Body of pancreas (tissue), 4 donors: ENCODE results near the gene PI16. TPM values are rescaled to one million over a fixed set of nuclear protein-coding genes. Genes with fewer than 3 reads are reported as not detected.
A peak's percentile ranks its signal among the peaks of the same experiment; 100 is the strongest.
"Not testable (repeated sequence)": the region's sequence is repeated elsewhere in the genome, so short reads cannot be mapped to it uniquely, and the experiment has no call there.

Experiments used
- ATAC-seq: fragments of 150-250 bp; one replicate; pipeline ENCODE4 v1.9.1; 2016
- DNase-seq, 4 donors: peaks; one replicate each; pipeline ENCODE4 v3.0.0-alpha.2; 2019
- H3K27ac ChIP-seq, 4 donors: fragments of 200-600 bp; sonication (generic); 1 replicate in 3 of 4; 2 replicates in 1 of 4; pipeline versions ENCODE4 v1.5.1 to v1.6.1; 2016 to 2019; ENCODE audit warnings: mild to moderate bottlenecking in 1 of 4, mixed read lengths in 1 of 4, moderate library complexity in 1 of 4
- H3K27me3 ChIP-seq, 2 donors: fragments of 200-600 bp; sonication (generic); one replicate each; pipeline ENCODE4 v1.6.0; 2016; ENCODE audit warnings: mild to moderate bottlenecking in 1 of 2
- H3K36me3 ChIP-seq, 2 donors: fragments of 200-600 bp; sonication (generic); replicated peaks in 1 of 2; 2 replicates each; pipeline ENCODE4 v1.5.1; 2016; ENCODE audit warnings: low read depth in 2 of 2; ENCODE audit not compliant: insufficient read depth in 1 of 2
- H3K4me1 ChIP-seq: fragments of 200-600 bp; sonication (generic); one replicate; pipeline ENCODE4 v1.6.0; 2016
- H3K4me3 ChIP-seq, 2 donors: fragments of 200-600 bp; sonication (generic); 1 replicate in 1 of 2; 2 replicates in 1 of 2; pipeline ENCODE4 v1.5.1; 2016 to 2019
- H3K9me3 ChIP-seq, 3 donors: fragments of 200-600 bp; sonication (generic); 1 replicate in 2 of 3; 2 replicates in 1 of 3; pipeline ENCODE4 v1.5.1; 2016
- POLR2A ChIP-seq, 3 donors: fragments of 450-650 bp; IDR thresholded peaks; one replicate each; pipeline ENCODE4 v1.6.1; 2016; ENCODE audit warnings: antibody characterized with exemption in 3 of 3, mild to moderate bottlenecking in 2 of 3
- WGBS, 2 donors: methylation state at CpG; one replicate each; pipeline ENCODE4 v1.1.5; 2017; 5-methylcytosine and 5-hydroxymethylcytosine counted together
- intact Hi-C: fragments of 100-400 bp; cut with DNase I; formaldehyde crosslinking; loops from one replicate; pipeline ENCODE4 v1.15.1; 2023
- total RNA-seq, 2 donors: library from RNA; depleted of rRNA; stranded (reverse); fragments of >200 nt; gene quantifications; one replicate each; pipeline ENCODE4 v1.1.0, GENCODE V29; 2016
- TF ChIP-seq, protein P1 (sequence below), 7 experiments: fragments of 450-650 bp in 4 of 7; fragments of 200-600 bp in 3 of 7; sonication (generic) in 3 of 7; IDR thresholded peaks; one replicate each; pipeline ENCODE4 v1.5.1; 2016 to 2019; ENCODE audit warnings: antibody characterized with exemption in 7 of 7

PI16 gene
- total RNA-seq, 2 donors from 2014 or later, result 0.33 to 3.1 TPM

DNA sequence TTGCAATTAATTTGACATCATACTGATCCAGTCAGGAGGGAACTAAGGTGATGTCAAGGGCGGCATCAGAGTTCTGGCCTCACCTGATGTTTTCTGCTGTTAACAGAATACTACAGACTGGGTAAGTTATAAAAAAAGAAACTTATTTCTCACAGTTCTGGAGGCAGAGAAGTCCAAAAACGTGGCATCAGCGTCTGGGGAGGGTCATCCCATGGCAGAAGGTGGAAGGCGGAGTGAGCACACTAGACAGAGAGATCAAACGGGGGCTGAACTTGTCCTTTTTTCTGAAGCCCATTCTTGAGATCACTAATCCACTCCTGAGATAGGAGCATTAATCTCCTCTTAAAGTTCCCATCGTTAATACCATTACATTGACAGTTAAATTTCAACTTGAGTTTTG lies 34.7 kb downstream of the PI16 start:
- Histone ChIP-seq H3K9me3 (no peaks in the 10 kb centered on the region), H3K4me1 (peaks cover 21% of the 10 kb centered on the region), H3K27me3 (no peaks in the 10 kb centered on the region), H3K4me3 (no peak overlapping the region), H3K27ac (no peak overlapping the region), H3K36me3 (no peaks in the 10 kb centered on the region)
- 66 to 77% methylated on average over 6 of the region's 6 CpGs for WGBS, 2 donors
- DNase-seq (no peak), ATAC-seq (no peak)
- intact Hi-C loops, result no loop called here
- no peak for TF ChIP-seq POLR2A (IDR thresholded peaks at IDR 0.05)

DNA sequence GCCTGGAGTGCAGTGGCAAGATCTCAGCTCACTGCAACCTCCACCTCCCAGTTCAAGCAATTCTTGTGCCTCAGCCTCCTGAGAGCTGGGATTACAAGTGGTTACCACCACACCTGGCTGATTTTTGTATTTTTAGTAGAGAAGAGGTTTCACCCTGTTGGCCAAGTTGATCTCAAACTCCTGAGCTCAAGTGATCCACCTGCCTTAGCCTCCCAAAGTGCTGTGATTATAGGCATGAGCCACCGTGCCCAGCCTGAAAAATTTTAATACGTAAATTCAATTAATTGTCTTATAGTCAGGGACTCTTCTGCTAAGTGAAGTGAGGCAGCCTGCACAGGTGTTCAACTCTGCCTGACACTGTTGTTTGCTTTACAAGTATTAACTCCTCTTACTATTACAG lies 35.9 kb downstream of the PI16 start:
- ATAC-seq, H3K9me3 ChIP-seq, H3K27me3 ChIP-seq, H3K27ac ChIP-seq, intact Hi-C loops, DNase-seq, H3K4me3 ChIP-seq, H3K36me3 ChIP-seq: not testable (repeated sequence)
- 83 to 92% methylated on average over 2 of the region's 2 CpGs for WGBS, 2 donors
- peaks cover 11% of the 10 kb centered on the region for H3K4me1 ChIP-seq

DNA sequence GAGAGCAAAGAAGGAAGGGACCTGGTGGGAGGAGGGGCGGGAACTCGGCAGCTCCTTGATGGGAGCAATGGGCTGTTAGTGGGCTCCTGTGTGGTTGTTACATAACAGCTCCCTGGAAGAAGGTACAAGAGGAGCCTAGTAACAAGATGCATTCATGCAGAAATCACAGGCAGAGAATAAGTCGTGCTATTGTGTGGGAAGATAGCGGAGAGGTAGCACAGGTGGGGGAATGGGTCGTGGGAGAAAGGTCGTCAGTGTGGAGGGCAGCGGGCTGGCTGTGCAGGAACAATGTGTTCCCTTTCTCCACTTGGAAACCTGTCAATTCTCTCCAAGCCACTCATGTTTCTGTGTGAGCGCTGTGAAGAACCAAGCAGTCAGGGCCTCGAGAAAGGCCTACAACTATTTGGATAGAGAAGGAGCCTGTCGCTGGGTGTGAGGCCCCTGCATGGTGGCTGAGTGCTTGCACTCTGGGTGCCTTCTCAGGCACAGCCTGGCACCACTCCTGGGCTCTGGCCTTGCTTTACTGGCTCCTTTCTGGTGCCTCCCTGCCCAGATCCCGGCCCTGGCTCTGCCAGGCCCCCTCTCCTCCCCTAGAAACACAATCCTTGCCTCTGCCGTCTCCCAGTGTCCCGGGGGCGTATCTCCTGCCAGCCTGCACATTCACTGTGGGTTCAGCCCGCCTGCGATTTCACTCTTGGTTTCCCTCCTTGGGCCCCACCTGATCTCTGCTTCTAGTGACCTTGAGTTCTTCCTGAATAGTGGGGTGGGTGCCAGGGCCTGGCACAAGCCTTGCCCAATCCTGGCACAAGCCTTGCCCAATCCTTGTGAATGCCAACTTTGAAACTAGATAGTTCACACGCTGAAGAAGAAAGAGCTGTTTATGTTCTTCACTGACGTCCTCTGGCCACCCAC lies 43.5 kb downstream of the PI16 start:
- peak overlapping the region; percentile 90 to 98 (median 94) for H3K27ac ChIP-seq
- H3K9me3 ChIP-seq, result no peaks in the 10 kb centered on the region
- peak; percentile 79 to 97 (median 88) for DNase-seq
- peak; percentile 91 for ATAC-seq
- H3K27me3 ChIP-seq, result no peaks in the 10 kb centered on the region
- WGBS, 2 donors, result 15 to 19% methylated on average over 17 to 18 of the region's 18 CpGs
- peaks cover 31% of the 10 kb centered on the region for H3K4me1 ChIP-seq
- H3K4me3 ChIP-seq, result no peak overlapping the region
- intact Hi-C loops, result no loop called here
- TF ChIP-seq, protein P1, sequence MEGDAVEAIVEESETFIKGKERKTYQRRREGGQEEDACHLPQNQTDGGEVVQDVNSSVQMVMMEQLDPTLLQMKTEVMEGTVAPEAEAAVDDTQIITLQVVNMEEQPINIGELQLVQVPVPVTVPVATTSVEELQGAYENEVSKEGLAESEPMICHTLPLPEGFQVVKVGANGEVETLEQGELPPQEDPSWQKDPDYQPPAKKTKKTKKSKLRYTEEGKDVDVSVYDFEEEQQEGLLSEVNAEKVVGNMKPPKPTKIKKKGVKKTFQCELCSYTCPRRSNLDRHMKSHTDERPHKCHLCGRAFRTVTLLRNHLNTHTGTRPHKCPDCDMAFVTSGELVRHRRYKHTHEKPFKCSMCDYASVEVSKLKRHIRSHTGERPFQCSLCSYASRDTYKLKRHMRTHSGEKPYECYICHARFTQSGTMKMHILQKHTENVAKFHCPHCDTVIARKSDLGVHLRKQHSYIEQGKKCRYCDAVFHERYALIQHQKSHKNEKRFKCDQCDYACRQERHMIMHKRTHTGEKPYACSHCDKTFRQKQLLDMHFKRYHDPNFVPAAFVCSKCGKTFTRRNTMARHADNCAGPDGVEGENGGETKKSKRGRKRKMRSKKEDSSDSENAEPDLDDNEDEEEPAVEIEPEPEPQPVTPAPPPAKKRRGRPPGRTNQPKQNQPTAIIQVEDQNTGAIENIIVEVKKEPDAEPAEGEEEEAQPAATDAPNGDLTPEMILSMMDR (IDR thresholded peaks at IDR 0.05), result no peak
- peak in 2 of 3 donors; percentile 53 to 61 for TF ChIP-seq POLR2A (IDR thresholded peaks at IDR 0.05)
- H3K36me3 ChIP-seq, result no peaks in the 10 kb centered on the region

DNA sequence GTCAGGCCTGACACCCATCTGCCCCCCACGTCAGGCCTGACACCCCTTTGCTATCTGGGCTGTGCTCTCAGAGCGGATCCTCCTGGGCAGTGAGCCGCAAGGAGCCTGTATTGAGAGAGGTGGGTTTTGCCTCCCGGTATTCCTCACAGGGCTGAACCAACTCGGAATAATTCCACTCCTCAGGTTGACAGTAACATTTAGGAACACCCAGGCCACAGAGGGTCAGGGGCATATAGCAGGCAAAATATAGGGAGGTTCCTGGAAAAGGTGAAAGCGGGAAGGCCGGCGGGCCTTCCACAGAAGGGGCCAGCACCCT lies 44.1 kb downstream of the PI16 start:
- H3K36me3 ChIP-seq, result no peaks in the 10 kb centered on the region
- ATAC-seq (no peak), DNase-seq (peak in 1 of 4 donors; percentile 39)
- intact Hi-C loops, result no loop called here
- peak in 2 of 3 donors; percentile 41 to 58 for TF ChIP-seq POLR2A (IDR thresholded peaks at IDR 0.05)
- TF ChIP-seq, protein P1 (IDR thresholded peaks at IDR 0.05), result no peak
- no peak overlapping the region for H3K4me3 ChIP-seq
- no peaks in the 10 kb centered on the region for H3K27me3 ChIP-seq
- H3K9me3 ChIP-seq, result no peaks in the 10 kb centered on the region
- peaks cover 31% of the 10 kb centered on the region for H3K4me1 ChIP-seq
- 36 to 76% methylated on average over 4 to 8 of the region's 8 CpGs for WGBS, 2 donors
- peak overlapping the region; percentile 90 to 98 (median 94) for H3K27ac ChIP-seq

DNA sequence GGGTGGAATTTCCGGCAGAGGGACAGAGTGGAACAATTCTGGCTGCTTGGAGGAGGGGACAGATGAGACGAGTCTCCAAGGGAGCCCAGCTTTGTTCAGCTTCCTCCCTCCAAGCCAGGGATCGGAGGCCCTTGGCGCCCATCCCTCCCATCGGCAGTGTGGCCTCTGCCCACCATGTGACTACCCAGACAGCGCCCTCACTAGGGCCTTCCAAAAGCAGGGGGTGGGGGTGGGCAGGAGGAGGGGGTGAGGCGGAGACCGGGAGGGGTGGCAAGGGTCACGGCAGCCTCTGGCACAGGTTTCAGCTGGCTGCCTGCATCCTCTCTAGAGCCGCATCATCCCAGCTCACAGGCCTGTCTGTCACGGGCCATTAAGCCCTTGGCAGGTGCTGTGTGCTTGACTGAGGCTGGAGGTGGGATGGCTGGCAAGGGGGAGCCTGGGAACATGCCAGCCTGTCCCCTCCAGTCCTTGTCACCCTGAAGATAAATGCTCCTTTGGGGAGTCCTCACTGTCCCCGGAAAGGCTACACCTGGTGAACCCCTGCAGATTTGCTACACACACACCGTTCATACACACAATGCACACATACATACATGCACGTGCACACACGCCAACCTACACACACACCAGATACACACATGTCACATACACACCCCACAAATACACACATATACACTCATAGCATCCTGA lies 44.7 kb downstream of the PI16 start:
- H3K36me3 ChIP-seq, result no peaks in the 10 kb centered on the region
- peak in 1 of 4 donors; percentile 28 for DNase-seq
- ATAC-seq, result peak; percentile 6
- WGBS, 2 donors, result 65 to 67% methylated on average over 9 to 15 of the region's 15 CpGs
- intact Hi-C loops, result no loop called here
- peaks cover 31% of the 10 kb centered on the region for H3K4me1 ChIP-seq
- no peak overlapping the region for H3K4me3 ChIP-seq
- no peaks in the 10 kb centered on the region for H3K9me3 ChIP-seq
- no peaks in the 10 kb centered on the region for H3K27me3 ChIP-seq
- TF ChIP-seq POLR2A (IDR thresholded peaks at IDR 0.05), result no peak
- TF ChIP-seq, protein P1 (IDR thresholded peaks at IDR 0.05), result no peak
- peak overlapping the region; percentile 90 to 98 (median 94) for H3K27ac ChIP-seq
